A673 (cell line): Measurements from ENCODE around the gene TFF1.

Experiments
- EZH2 ChIP-seq: fragments of 200-600 bp; sonication (generic); IDR thresholded peaks from 2 replicates; pipeline ENCODE4 v1.6.1; 2017; ENCODE audit warnings: borderline replicate concordance, low read depth, mild to moderate bottlenecking, mixed read lengths, antibody characterized with exemption, low read length; ENCODE audit not compliant: poor library complexity, severe bottlenecking
- TF ChIP-seq, protein P1 (sequence below): fragments of 300-800, 200-600 bp; sonication (generic); conservative IDR thresholded peaks from 2 replicates; pipeline ENCODE4 v1.5.1; 2017; ENCODE audit warnings: low read depth, mild to moderate bottlenecking, antibody characterized with exemption, low read length, moderate library complexity, mixed read lengths

- TF ChIP-seq, protein P1, sequence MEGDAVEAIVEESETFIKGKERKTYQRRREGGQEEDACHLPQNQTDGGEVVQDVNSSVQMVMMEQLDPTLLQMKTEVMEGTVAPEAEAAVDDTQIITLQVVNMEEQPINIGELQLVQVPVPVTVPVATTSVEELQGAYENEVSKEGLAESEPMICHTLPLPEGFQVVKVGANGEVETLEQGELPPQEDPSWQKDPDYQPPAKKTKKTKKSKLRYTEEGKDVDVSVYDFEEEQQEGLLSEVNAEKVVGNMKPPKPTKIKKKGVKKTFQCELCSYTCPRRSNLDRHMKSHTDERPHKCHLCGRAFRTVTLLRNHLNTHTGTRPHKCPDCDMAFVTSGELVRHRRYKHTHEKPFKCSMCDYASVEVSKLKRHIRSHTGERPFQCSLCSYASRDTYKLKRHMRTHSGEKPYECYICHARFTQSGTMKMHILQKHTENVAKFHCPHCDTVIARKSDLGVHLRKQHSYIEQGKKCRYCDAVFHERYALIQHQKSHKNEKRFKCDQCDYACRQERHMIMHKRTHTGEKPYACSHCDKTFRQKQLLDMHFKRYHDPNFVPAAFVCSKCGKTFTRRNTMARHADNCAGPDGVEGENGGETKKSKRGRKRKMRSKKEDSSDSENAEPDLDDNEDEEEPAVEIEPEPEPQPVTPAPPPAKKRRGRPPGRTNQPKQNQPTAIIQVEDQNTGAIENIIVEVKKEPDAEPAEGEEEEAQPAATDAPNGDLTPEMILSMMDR: no peak
- no peak for TF ChIP-seq EZH2
Observed at GRCh38 chr21:42332557-42333317, 33.6 kb downstream of the TFF1 start.
